HuH-7 (cell line): Measurements from ENCODE around the gene THAP3.
"Not testable (repeated sequence)": the region's sequence is repeated elsewhere in the genome, so short reads cannot be mapped to it uniquely, and the experiment has no call there.

Experiments
- DNase-seq: peaks from one replicate; pipeline ENCODE4 v3.0.0; 2011; ENCODE audit warnings: low spot score

THAP3 gene

GRCh38 chr1:6635161-6635909 lies 10.7 kb downstream of the THAP3 start:
- DNase-seq: no peak

- no peak for DNase-seq
These were observed 11.5 kb downstream of the THAP3 start for GRCh38 chr1:6635910-6636760.

- not testable (repeated sequence) for DNase-seq
These were observed 12.1 kb downstream of the THAP3 start for GRCh38 chr1:6636778-6637177.

- no peak for DNase-seq
These were observed 13.1 kb downstream of the THAP3 start for GRCh38 chr1:6637770-6638169.

GRCh38 chr1:6638226-6638625 lies 13.6 kb downstream of the THAP3 start:
- no peak for DNase-seq

- DNase-seq: not testable (repeated sequence)
These were observed 16.2 kb downstream of the THAP3 start for GRCh38 chr1:6640867-6641266.

- DNase-seq: no peak
These were observed 20.4 kb downstream of the THAP3 start for GRCh38 chr1:6645018-6645417.

- DNase-seq: peak; percentile 64
These were observed 22.0 kb downstream of the THAP3 start for GRCh38 chr1:6646499-6647148.

- DNase-seq: no peak
These were observed 23.9 kb downstream of the THAP3 start for GRCh38 chr1:6648556-6648955.

GRCh38 chr1:6651909-6652308 lies 27.2 kb downstream of the THAP3 start:
- no peak for DNase-seq

- DNase-seq: no peak
These were observed 28.3 kb downstream of the THAP3 start for GRCh38 chr1:6652986-6653385.

GRCh38 chr1:6653436-6654290 lies 29.0 kb downstream of the THAP3 start:
- DNase-seq: no peak

- no peak for DNase-seq
These were observed 32.5 kb downstream of the THAP3 start for GRCh38 chr1:6657138-6657537.

- no peak for DNase-seq
These were observed 33.8 kb downstream of the THAP3 start for GRCh38 chr1:6658359-6659060.

- DNase-seq: no peak
These were observed 35.9 kb downstream of the THAP3 start for GRCh38 chr1:6660415-6661049.

GRCh38 chr1:6662468-6662867 lies 37.8 kb downstream of the THAP3 start:
- not testable (repeated sequence) for DNase-seq

- DNase-seq: no peak
These were observed 42.0 kb downstream of the THAP3 start for GRCh38 chr1:6666696-6667095.

- DNase-seq: no peak
These were observed 42.5 kb downstream of the THAP3 start for GRCh38 chr1:6667139-6667538.

GRCh38 chr1:6668503-6668902 lies 43.8 kb downstream of the THAP3 start:
- DNase-seq: no peak

- DNase-seq: no peak
These were observed 47.9 kb downstream of the THAP3 start for GRCh38 chr1:6672558-6672957.
